ENCODE data around the gene RBMS3. TPM values are rescaled to one million over a fixed set of nuclear protein-coding genes. Genes with fewer than 3 reads are reported as not detected.

The RBMS3 gene
- total RNA-seq, 4 donors from 2014 or later: 116 to 171 (median 152) TPM

- Histone ChIP-seq H3K36me3 (no peaks in the 10 kb centered on the region), H3K27ac (no peak overlapping the region), H3K4me1 (no peaks in the 10 kb centered on the region), H3K27me3 (no peaks in the 10 kb centered on the region), H3K4me3 (replicated peaks in 1 of 3) (no peak overlapping the region), H3K9me3 (no peaks in the 10 kb centered on the region)
- no peak for DNase-seq
- intact Hi-C loops (cut with DNase I): no loop called here
- TF ChIP-seq POLR2A (IDR thresholded peaks at IDR 0.05) (no peak), CTCF (IDR thresholded peaks at IDR 0.05) (no peak)
- 70 to 88% methylated on average over 3 of the region's 3 CpGs for WGBS, 2 donors
Measured at GRCh38 chr3:29914861-29915524, 634.1 kb downstream of the RBMS3 start.

- no peak overlapping the region for H3K27ac ChIP-seq
- no peak for DNase-seq
- 84 to 89% methylated on average over 1 of the region's 1 CpG for WGBS, 2 donors
- no peak overlapping the region for H3K4me3 ChIP-seq (replicated peaks in 1 of 3)
- TF ChIP-seq CTCF (IDR thresholded peaks at IDR 0.05) (no peak), POLR2A (IDR thresholded peaks at IDR 0.05) (no peak)
- H3K9me3 ChIP-seq: no peaks in the 10 kb centered on the region
- intact Hi-C loops (cut with DNase I): no loop called here
- no peaks in the 10 kb centered on the region for H3K4me1 ChIP-seq
- no peaks in the 10 kb centered on the region for H3K27me3 ChIP-seq
- no peaks in the 10 kb centered on the region for H3K36me3 ChIP-seq
Measured at GRCh38 chr3:29919571-29919970, 638.7 kb downstream of the RBMS3 start.

- Histone ChIP-seq H3K27me3 (no peaks in the 10 kb centered on the region), H3K4me3 (replicated peaks in 1 of 3) (no peak overlapping the region), H3K9me3 (no peaks in the 10 kb centered on the region), H3K4me1 (no peaks in the 10 kb centered on the region), H3K27ac (no peak overlapping the region), H3K36me3 (no peaks in the 10 kb centered on the region)
- 69 to 71% methylated on average over 5 of the region's 5 CpGs for WGBS, 2 donors
- intact Hi-C loops (cut with DNase I): no loop called here
- TF ChIP-seq CTCF (IDR thresholded peaks at IDR 0.05) (no peak), POLR2A (IDR thresholded peaks at IDR 0.05) (no peak)
- no peak for DNase-seq
Measured at GRCh38 chr3:29922992-29923746, 642.3 kb downstream of the RBMS3 start.

- Histone ChIP-seq H3K27ac (no peak overlapping the region), H3K4me3 (replicated peaks in 1 of 3) (no peak overlapping the region), H3K27me3 (no peaks in the 10 kb centered on the region), H3K36me3 (no peaks in the 10 kb centered on the region), H3K9me3 (no peaks in the 10 kb centered on the region), H3K4me1 (no peaks in the 10 kb centered on the region)
- WGBS, 2 donors: 94 to 95% methylated on average over 10 of the region's 10 CpGs
- no peak for DNase-seq
- TF ChIP-seq CTCF (IDR thresholded peaks at IDR 0.05) (no peak), POLR2A (IDR thresholded peaks at IDR 0.05) (no peak)
- intact Hi-C loops (cut with DNase I): no loop called here
Measured at GRCh38 chr3:29924783-29925561, 644.1 kb downstream of the RBMS3 start.

All from thyroid gland (tissue), 4 donors.